GM21528 (cell line): ENCODE measurements around the gene SPOUT1.
A peak's percentile ranks its signal among the peaks of the same experiment; 100 is the strongest.
"Not testable (repeated sequence)": the region's sequence is repeated elsewhere in the genome, so short reads cannot be mapped to it uniquely, and the experiment has no call there.

Experiments used
- ATAC-seq: cut with Tn5 transposase; IDR thresholded peaks from one replicate; pipeline ENCODE4 v1.9.1; 2021; ENCODE audit warnings: mild to moderate bottlenecking, moderate library complexity; ENCODE audit not compliant: unreplicated experiment, low FRiP score

The SPOUT1 gene

GRCh38 chr9:128818099-128818838, 11.3 kb downstream of the SPOUT1 start, which contains the start of gene ENDOG:
TSS of gene ENDOG (plus strand) at chr9:128818500. CDS start at chr9:128818685, 185 bp downstream.
- ATAC-seq, result peak; percentile 76

- no peak for ATAC-seq
These were observed 18.7 kb downstream of the SPOUT1 start for GRCh38 chr9:128810873-128811272.

- no peak for ATAC-seq
These were observed 19.8 kb downstream of the SPOUT1 start for GRCh38 chr9:128809831-128810230.

- ATAC-seq, result no peak
These were observed 20.5 kb downstream of the SPOUT1 start for GRCh38 chr9:128809036-128809599.

DNA sequence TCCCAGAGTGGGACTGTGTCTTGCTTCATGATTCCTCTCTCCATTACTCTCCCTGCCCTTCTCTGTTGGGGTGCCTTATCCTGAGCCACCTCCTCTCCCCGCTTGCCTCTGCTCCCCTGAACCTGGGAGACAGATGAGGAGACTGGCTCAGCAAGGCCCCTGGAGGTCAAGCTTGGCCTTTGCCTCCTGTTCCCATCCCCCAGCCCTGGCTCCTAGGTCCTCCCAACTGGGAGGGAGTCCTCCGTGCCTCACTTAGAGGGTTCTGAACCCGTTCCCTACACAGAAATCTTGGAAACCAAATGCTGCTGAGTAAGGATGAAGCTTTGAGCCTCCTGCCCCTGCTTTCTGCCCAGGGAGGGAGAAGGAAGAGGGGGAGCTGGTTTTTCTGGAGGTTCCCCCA, 21.1 kb downstream of the SPOUT1 start:
- no peak for ATAC-seq

GRCh38 chr9:128807827-128808226, 21.8 kb downstream of the SPOUT1 start:
- ATAC-seq, result no peak

DNA sequence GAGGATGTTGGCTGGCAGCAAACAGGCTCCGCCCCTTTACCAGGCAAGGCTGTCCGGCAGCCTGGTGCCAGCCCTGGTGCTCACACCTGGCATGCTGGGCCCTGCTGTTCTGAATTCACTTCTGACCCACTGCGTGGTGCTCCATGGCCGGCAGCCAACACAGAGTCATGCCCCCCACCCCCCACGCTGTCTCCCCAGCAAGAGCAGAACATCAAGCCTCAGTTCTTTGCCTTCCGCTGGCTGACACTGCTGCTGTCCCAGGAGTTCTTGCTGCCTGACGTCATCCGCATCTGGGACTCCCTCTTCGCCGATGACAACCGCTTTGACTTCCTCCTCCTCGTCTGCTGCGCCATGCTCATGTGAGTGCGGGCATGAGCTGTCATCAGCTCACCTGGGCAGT, 23.9 kb downstream of the SPOUT1 start:
- no peak for ATAC-seq

GRCh38 chr9:128802482-128802881, 27.1 kb downstream of the SPOUT1 start:
- no peak for ATAC-seq

DNA sequence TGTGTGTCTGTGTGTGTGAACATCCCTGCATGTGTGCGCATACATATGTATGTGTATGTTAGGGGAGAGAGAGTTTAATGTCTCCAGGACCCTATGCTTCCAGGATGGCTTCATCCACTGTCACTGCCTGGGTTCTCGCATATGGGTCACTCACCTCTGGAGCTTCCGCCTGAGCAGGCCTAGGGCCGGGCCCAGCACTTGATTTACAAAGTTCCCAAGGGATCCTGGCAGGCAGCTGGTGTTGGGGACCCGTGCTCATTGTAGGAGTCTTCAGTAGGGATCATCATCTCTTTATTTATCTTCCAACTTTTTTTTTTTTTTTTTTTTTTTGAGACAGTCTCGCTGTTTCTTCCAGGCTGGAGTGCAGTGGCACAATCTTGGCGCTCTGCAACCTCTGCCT, 29.5 kb downstream of the SPOUT1 start:
- no peak for ATAC-seq

GRCh38 chr9:128798896-128799295, 30.7 kb downstream of the SPOUT1 start:
- no peak for ATAC-seq

DNA sequence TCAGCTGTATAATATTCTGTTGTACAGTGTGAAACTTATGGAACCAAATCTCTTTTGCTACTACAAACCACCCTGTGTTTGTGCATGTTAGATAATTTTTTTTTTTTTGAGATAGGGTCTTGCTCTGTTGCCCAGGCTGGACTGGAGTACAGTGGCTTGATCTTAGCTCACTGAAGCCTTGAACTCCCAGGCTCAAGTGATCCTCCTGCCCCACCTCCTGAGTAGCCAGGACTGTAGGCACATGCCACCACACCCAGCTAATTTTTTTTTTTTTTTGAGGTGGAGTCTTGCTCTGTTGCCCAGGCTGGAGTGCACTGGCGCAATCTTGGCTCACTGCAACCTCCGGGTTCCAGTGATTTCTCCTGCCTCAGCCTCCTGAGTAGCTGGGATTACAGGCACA, 34.6 kb downstream of the SPOUT1 start:
- ATAC-seq, result not testable (repeated sequence)

DNA sequence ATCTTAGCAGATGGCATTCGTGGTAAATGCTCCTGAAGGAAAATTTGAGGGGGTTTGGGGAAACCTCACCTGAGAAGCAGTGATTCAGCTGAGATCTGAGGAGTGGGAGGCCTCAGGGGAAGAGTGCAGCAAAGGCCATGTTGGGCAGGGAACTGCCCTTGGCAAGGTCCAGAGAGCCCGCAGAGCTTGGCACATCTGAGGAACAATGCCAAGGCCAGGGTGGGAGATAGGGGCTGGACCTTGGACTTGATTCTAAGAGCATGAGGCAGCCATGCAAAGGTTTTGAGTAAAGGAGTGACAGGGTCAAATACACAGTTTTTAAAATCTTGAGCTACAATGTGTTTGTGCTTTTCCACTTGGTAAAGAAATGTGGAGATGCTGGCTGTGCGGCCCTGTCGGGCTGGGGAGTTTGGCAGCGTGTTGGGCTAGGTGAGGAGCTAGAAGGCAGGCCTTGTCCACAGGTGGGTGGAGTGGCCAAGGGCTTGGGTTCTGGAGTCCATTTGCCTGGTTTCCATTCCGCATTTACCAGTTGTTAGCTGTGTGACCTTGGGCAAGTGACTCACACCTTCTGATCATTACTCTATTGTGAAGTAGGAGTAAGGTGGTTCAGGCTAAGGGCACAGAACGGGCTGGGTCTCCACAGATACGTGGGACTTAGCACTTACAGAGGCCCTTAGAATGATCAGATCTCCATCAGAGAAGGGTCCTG, 36.5 kb downstream of the SPOUT1 start:
- ATAC-seq, result no peak

DNA sequence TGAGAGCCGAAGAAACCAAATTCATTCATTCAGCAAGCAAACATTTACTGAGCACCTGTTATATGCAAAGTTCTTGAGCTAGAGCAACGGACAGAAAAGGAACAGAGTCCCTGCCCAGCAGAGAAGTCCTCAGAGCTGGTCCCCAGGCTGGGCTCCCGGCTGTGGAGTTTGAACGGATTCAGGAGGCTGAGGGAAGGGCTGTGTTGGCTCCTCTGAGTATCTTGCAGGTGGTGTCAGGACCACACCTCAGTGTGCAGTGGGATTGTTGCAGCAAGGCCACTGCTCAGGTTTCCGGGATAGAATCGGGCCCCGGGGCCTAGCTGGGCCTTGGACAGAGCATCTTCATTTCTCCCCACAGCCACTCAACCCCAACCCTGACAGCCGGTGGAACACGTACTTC, 37.5 kb downstream of the SPOUT1 start:
- no peak for ATAC-seq

- ATAC-seq, result no peak
These were observed 39.1 kb downstream of the SPOUT1 start for GRCh38 chr9:128790536-128790935.

GRCh38 chr9:128788445-128788844, 41.1 kb downstream of the SPOUT1 start:
- ATAC-seq, result no peak

DNA sequence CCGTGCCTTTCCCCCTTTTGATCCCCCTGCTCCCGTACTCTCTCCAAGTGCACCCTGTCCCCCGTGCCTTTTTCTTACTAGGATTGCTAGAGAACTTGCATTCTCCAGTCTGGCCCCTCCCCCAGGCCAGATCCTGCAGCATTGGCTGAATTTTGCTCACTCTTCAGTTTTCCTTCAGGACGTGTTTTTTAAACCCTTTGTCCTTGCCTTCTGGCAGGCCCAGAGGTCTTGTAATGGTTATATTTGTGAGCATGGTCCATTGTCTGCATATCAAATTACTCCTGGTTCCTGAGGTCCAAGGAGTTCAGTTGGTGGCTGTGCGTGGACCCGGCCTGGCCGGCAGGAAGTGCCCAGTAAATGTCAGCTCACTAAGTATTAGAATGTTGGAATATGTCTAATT, 41.9 kb downstream of the SPOUT1 start:
- ATAC-seq, result no peak

GRCh38 chr9:128786681-128787601, 42.7 kb downstream of the SPOUT1 start, which contains the start of gene TBC1D13:
TSS of gene TBC1D13 (plus strand) at chr9:128787253. CDS start at chr9:128787354, 101 bp downstream.
- peak; percentile 78 for ATAC-seq

DNA sequence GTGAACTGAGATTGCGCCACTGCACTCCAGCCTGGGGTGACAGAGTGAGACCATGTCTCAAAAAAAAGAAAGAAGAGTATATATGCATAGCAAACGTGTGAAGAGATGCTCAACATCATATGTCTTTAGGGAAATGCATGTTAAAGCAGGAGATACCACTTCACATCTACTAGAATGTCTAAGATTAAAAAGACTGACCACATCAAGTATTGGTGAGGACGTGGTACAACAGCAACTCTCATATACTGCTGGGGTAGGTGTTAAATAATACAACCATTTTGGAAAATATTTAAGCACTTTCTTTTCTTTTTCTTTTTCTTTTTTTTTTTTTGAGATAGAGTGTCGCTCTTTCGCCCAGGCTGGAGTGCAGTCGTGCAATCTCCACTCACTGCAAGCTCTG, 44.2 kb downstream of the SPOUT1 start:
- ATAC-seq, result no peak

DNA sequence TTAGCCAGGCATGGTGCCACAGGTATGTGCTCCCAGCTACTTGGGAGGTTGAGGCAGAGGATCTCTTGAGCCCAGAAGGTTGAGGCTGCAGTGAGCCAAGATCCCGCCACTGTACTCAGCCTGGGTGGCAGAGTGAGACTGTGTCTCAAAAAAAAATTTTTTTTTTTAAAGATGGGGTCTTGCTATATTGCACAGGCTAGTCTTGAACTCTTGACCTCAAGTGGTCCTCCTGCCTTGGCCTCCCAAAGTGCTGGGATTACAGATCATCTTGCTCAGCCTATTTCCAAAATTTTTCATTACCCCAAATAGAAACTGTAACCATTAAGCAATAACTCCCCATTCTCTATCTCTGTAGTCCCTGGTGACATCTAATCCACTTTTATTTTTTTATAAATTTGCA, 46.9 kb downstream of the SPOUT1 start:
- no peak for ATAC-seq
